ENCODE measurements around the gene SOX18.

GRCh38 chr20:64009811-64010387 lies 39.5 kb downstream of the SOX18 start:
- TF ChIP-seq CTCF (IDR thresholded peaks at IDR 0.05) (no peak), POLR2AphosphoS5 (IDR thresholded peaks at IDR 0.05) (no peak)

Measured in upper lobe of left lung (tissue), 4 donors.